Dedifferentiated amniotic fluid mesenchymal stem cell (primary cell): ENCODE measurements around the gene HTR5A.
"Not testable (repeated sequence)": the region's sequence is repeated elsewhere in the genome, so short reads cannot be mapped to it uniquely, and the experiment has no call there.

Source experiments
- DNase-seq: peaks from one replicate; pipeline ENCODE4 v3.0.0-alpha.2; 2016; ENCODE audit errors: extremely low spot score

The HTR5A gene

DNA sequence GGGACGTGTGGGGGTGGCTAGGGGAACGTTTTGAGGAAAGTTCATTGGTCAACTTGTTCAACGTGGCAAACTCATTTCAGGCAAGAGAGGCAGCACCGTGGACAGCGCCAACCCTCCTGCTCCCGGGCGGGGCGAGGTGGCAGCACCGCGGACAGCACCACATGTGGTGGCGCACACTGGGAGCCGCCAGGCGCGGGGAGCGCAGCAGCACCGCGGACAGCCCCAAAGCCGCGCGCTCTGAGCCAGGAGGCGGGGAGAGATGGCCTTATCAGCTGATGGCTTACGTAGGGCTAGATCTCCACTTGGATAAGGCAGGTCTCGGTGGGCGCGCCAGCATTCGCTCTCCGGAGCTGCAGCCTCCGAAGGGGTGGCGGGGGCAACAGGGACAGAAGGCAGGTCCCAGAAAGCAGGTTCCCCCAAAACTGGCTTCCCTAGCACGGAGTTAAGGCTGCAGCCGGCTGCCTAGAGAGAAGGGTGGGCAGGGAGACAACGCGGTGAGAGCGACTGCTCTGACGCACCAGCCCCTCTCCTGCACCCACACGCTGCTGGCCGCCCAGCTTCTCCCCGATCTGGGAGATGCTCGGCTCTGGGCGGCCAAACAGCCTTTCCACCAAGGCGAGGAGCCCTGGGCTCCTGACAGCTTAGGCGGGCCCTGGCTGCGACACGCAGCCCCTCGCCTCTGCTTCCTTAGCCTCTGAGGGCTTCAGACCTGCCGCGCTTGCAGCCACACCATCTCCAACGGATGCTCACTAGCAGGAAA lies at the start of gene HTR5A:
Gene HTR5A (plus strand): TSS at position 333 of the 760 bp plus-strand sequence. CDS start 576 bp downstream, outside the sequence.
- peak; percentile 51 for DNase-seq

DNA sequence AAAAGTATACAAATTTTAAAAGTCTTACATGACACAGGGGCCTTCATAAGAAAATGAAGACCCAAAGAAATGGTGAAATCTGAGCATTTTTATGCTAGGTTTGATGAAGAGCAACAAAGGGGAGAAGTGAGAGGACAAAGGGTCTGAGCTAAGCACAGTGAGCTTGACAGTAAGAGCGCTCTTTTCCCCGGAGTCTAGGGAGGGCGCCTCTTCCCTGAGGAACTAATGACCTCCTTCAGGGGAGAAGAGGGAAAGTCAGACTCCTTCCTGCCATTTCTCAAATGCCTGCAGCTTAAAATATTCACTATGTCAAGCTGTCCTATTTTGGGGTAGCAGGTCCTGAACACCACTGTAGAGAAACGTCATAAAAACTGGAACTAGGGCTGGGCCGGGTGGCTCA lies 49.1 kb upstream of the HTR5A start:
- DNase-seq = no peak

DNA sequence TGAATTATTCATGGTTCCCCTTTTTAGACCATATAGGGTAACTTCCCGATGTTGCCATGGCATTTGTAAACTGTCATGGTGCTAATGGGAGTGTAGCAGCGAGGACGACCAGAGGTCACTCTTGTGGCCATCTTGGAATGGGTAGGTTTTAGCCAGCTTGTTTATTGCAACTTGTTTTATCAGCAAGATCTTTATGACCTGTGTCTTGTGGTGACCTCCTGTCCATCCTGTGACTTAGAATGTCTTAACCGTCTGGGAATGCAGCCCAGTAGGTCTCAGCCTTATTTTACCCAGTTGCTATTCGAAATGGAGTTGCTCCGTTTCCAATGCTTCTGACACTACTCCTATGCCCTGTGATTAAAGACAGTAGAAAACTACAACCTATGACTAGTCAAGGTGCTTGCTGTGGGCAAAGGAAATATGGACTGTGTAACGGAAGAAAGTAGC lies 48.4 kb upstream of the HTR5A start:
- no peak for DNase-seq

DNA sequence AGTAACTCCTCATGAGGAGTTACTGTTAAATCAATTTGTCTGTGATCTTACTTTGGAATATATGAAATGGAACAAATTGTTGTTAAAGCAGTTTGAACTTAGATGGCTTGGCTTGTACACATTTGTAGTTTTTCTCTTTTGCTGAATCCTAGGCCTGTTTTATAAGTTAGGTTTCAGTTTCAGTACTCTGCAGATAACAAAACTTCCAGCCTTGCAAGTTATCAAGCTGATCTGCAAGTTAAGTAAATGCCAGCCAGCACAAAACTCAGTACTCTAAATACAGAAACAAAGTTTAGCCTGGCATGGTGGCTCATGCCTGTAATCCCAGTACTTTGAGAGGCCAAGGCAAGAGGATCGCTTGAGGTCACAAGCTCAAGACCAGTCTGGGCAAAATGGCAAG lies 42.2 kb upstream of the HTR5A start:
- DNase-seq = no peak

DNA sequence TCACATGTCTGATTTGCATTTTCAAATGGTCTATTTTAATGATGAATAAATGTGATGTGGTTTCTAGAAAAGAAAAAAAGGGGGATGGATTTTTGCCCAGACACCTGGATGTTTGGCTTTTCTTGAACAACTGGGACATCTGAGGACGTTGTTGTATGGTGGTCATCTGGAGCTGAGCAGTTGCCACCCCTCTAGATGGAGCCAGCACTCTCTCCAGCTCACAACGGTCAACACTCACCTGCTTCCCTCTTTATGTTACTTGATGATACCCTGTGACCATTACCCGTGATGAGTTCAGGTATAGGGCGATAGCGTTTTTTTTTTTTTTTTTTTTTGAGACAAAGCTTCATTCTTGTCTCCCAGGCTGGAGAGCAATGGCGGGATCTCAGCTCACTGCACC lies 37.1 kb upstream of the HTR5A start:
- DNase-seq = no peak

DNA sequence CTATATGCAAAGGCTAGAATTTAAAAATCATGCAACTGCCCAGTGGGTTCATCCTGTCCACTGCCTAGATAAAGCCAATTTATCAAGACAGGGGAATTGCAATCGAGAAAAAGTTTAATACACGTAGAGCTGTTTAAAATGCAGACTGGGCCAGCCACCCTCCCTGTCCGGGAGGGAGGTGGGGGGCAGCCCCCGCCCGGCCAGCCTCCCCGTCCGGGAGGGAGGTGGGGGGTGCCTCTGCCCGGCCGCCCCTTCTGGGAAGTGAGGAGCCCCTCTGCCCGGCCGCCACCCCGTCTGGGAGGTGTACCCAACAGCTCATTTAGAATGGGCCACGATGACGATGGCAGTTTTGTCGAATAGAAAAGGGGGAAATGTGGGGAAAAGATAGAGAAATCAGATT lies 35.6 kb upstream of the HTR5A start:
- not testable (repeated sequence) for DNase-seq

DNA sequence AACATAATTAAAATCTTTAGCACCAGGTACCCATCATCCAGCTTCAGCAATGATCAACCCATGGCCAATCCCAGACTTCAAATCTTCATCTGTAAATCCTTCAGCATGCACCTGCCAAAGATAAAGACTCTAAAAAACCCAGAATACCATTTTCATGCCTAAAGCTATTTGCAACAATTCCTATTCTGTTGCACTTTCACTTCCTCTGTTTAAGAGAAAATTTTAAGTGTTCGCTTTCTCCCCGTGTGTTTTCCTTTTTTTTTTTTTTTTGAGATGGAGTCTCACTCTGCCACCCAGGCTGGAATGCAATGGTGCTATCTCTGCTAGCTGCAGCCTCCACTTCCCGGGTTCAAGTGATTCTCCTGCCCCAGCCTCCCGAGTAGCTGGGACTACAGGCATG lies 31.8 kb upstream of the HTR5A start:
- no peak for DNase-seq

DNA sequence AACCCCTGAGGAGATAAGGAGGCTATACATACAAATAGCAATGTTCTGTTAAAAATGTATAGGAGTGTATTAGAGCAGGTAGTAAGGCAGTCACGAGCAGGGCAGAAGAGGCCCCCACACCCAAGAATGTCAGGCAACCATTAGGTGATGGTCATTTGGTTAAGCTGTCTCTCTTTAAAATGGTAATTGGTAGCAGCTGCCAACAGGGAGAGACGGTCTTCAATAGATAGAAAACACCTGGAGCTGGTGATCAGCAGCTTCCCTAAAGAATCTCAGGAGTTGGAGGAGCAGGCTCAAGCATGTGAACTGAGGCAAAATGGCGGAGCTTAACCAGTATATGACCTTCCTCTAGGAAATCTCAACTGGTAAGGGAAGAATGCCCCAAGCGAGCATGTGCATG lies 26.4 kb upstream of the HTR5A start:
- no peak for DNase-seq

DNA sequence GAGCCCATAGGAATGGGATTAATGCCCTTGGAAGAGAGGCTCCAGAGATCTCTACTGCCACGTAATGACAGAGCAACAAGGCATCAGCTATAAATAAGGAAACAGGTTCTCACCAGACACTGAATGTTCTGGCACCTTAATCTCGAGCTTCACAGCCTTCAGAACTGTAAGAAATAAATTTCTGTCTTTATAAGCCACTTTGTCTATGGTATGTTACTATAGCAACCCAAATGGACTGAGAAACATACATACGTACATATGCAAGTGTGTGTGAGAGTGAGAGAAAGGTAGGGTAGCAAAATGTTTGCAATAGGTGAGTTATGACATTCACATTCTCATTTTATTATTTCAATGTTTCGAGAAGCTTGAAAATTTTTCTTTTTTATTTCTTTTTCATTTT lies 22.1 kb upstream of the HTR5A start:
- no peak for DNase-seq

DNA sequence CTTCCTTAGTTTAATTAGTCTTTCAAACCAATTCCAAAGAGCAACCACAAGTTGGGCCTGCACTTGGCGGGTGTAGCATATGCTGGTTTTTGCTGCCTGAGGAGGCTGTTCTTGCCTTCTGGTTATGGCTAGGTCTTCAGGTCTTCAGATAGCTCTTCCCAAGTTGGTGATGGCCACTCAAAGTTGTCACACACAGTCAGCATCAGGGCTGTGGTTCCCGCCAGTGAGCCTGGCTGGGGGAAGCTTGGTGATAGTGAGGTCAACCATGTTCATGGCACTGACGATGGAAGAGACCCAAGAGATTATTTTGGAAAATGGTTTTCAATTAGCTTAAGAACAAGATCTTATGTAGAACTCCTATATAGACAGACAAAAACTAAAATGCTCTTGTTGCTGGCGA lies 18.8 kb upstream of the HTR5A start:
- no peak for DNase-seq

DNA sequence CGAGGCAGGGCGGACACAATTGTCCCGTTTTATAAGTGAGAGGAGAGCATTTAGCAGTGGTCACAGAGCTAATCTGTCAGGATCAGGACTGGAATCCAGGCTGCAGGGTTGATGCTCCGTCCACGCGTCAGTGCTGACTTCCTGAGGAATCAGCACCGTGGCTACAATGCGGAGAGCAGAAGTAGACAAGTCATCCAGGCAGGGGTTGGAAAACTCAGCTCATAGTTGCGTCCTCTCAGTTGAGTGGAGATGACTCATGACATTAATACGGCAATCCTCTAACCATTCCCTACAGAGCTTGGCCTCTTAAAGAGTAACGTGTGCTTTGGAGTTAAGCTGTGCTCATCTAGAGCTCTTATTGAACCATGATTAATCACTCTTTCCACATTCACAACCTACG lies 17.1 kb upstream of the HTR5A start:
- no peak for DNase-seq

DNA sequence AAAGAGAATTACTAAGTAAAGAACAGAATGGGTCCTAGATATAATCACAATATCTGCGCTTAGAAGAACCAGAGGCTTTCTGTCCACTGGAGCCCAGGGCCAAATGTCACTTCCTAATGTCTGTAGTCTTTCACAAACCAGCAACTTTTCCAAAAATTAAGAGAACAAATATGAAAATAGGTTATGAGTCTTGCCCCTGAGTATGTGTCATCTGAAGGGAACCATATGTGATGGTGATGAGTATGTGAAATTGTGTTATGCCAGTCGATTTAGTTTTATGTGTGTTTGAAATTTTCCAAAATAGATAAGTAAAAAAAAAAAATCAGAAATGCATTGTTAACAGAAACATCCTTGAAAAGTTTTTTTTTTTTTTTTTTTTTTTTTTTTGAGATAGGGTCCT lies 15.4 kb upstream of the HTR5A start:
- DNase-seq = no peak

DNA sequence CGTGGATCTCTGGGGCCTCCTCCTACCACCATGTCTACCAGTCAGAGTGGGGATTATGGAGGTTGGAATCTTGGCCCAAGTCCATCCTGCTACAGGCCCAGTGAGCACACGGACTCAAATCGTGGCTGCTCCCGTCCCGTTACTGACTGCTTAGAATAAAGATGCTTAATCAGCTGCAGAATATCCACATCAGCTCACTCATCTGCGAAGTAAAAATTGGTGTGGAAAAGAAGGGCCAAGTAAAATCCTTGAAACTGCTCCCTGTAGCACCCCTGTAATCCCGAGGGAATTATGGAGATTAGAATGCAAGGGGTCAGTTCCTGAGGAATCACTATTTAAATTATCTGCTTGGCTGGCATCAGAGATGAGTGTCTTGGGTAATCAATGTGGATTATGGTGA lies 13.0 kb upstream of the HTR5A start:
- DNase-seq = no peak

DNA sequence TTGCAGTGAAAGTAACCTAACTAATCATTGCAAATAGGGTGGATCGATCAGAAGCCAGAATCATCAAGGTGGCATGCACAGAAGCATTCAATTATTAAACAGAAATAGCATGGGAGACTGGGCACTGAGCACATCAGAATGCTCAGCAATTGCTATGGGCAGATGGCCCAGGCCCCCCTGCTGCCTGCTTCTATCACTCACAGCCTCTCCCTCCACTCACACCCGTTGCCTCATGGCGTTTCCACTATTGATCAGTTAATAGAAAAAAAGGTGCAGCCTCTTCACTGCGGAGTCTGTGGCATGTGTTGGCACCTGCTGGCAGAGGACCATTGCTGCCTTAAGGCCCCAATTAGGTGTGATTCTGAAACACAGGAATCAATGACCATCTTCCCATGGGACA lies 11.2 kb upstream of the HTR5A start:
- no peak for DNase-seq

DNA sequence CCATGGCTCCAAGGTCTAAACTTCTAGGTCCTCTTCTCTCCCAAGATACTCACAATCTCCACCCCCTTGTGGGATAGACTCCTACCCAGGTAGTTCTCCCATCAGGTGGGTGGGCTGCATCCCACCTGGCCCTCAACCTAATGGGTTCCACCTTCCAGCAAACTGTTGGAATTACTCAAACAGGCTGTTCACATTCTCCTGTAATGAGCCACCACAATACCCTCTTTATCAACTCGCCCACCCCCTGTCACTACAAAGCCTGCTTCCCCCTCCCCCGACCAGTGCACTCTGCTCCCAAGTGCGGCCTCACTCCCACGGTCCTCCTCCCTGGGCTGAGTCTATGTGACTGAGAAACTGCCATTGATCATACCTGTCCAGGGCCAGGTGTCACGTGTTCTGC lies 10.4 kb upstream of the HTR5A start:
- DNase-seq = no peak

DNA sequence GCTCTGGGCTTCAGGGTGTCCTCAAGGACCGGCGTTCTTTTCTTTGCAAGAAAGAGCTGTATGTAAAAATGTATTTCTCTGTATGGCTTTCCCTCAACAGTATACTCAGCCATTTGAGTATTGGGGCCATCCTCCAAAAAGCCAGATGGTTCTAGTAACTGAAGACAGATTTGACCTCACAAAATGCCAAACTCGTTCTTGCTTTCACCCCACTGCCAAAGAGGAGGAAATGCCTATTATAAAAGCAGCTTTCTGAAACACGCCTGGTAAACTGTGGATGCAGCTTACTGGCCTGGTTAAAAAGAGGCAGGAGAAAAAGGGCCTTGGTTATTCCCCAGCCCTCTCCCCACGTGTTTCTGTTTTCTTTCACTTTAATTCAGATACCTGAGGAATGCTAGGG lies 7.7 kb upstream of the HTR5A start:
- no peak for DNase-seq

DNA sequence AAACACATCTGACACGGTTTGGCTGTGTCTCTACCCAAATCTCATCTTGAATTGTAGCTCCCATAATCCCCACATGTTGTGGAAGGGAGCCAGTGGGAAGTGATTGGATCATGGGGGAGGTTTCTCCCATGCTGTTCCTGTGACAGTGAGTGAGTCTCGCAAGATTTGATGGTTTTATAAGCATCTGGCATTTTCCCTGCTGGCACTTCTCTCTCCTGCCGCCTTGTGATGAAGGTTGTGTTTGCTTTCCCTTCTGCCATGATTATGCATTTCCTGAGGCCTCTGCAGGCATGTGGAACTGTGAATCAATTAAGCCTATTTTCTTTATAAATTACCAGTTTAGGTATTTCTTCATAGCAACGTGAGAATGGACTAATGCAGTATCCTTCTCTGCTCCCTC lies 5.9 kb upstream of the HTR5A start:
- no peak for DNase-seq

DNA sequence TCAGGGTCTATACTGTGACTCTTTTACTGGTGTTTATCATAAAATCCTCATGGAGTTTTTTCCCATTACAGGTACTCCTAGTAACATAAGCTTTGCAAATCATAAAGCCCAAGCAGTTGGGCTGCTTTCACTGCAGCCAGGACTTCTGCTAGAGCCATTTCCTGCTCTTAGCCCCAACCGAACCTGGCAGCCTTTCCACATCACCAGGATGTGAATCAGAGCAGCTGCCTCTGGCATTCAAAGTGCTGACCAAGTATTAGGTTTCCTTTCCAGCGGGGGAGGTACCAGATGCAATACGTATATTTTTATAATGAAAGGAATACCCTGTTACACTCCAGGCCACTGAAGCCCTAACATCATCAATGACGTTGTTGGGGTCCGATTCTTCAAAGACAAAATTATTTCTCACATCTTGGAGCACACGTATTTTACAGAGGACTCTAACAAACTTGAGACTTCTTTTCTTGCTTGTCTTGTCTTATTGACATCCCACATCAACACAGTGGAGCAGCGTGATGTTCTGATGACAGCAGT lies 3.6 kb upstream of the HTR5A start:
- DNase-seq = peak; percentile 40

DNA sequence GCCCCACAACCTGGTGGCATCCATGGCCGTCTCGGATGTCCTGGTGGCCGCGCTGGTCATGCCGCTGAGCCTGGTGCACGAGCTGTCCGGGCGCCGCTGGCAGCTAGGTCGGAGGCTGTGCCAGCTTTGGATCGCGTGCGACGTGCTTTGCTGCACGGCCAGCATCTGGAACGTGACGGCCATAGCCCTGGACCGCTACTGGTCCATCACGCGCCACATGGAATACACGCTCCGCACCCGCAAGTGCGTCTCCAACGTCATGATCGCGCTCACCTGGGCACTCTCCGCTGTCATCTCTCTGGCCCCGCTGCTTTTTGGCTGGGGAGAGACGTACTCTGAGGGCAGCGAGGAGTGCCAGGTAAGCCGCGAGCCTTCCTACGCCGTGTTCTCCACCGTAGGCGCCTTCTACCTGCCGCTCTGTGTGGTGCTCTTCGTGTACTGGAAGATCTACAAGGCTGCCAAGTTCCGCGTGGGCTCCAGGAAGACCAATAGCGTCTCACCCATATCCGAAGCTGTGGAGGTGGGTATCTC lies 1.1 kb downstream of the HTR5A start:
- no peak for DNase-seq

DNA sequence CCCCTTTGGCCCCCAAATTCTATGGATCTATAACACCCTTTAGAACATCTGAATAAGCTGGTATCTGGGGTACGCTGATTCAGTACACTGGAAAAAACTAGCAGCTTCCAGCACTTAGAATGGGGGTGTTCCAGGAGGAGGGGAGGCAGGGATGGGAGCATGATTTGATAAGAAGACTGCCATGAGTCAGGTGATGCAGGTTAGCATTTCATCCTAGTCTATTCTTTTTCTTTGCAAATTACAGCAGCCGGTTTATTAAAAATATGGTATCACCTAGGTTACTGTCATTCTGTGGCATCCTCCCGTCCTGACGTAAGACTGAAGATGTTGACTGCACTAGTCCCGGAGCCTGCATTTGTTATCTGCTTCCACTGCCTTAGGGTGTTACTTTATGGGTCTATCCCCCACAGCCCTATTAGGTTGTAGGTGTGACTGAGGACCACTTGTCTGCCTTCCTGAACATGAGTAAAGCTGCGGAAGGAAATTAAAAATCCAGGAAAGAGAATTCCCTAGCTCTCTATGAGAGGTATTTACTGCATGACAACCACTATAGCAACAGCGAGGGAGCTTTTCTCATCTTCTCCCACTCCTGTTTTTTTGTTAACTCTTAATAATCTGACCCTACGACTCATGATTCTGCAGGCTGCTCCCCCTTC lies 1.9 kb downstream of the HTR5A start:
- no peak for DNase-seq

DNA sequence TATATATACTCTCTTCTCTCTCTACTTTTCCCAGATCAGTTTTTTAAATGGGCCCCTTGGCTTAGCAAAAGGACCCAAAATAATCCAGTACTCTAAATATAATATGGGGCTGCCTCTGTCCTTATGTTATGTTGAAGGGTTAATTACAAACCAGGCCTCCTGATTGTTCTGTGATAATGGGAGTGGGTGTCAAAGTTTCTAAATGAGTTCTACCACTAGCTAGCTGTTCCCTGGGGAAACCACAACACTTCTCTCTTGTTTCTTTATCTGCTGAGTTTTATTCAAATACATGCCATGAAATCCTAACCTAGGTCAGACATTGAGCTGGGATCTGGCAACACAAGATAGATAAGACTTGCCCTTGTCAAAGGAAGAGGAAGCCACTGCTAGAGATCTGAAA lies 3.8 kb downstream of the HTR5A start:
- DNase-seq = no peak

DNA sequence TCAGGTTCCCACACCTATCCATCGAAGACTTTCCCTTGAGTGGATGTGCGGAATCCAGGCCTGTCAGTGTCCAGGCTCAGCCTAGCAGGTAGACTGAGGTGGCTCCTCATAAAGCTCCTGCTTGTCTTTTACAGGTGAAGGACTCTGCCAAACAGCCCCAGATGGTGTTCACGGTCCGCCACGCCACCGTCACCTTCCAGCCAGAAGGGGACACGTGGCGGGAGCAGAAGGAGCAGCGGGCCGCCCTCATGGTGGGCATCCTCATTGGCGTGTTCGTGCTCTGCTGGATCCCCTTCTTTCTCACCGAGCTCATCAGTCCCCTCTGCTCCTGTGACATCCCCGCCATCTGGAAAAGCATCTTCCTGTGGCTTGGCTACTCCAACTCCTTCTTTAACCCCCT lies 13.9 kb downstream of the HTR5A start:
- no peak for DNase-seq

DNA sequence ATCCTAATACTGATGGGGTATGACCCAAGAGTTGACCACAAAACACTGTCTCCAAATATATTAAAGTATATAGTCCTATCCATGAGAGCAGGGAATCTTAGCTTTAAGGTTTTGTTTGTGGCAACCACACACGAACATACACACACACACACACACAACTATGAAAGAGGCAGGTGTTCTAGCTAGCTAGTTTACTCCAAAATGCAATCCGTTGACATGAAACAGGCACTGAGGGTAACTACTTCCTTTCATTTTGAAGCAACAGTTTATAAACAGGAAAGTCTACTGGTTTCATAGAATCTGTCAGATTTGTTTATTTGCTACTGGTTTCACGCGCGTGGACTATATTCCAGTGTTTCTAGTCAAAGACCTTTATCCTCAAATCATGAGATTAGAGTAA lies 14.8 kb downstream of the HTR5A start:
- DNase-seq = no peak
